H54 (cell line): Measurements from ENCODE around the gene TNNC2.
"Not testable (repeated sequence)": the region's sequence is repeated elsewhere in the genome, so short reads cannot be mapped to it uniquely, and the experiment has no call there.

Source experiments
- DNase-seq: peaks from one replicate; pipeline ENCODE4 v3.0.0; 2011; ENCODE audit warnings: low spot score, mixed read lengths; ENCODE audit not compliant: insufficient read length
- FAIRE-seq: peaks from 3 replicates; lab custom pipeline; 2011; peaks lifted over from hg19 to GRCh38; lab: Jason Lieb, UNC
- POLR2A ChIP-seq: IDR thresholded peaks from 2 replicates; pipeline ENCODE4 v1.6.1; 2011; ENCODE audit warnings: low read depth, mild to moderate bottlenecking, low read length

Gene TNNC2

GRCh38 chr20:45827030-45827652 is at the start of gene TNNC2:
TSS of gene TNNC2 (minus strand) at chr20:45827312. CDS start at chr20:45827248, 64 bp downstream.
- DNase-seq: no peak
- FAIRE-seq: no peak
- TF ChIP-seq POLR2A: no peak

GRCh38 chr20:45874576-45874975 is 47.5 kb upstream of the TNNC2 start:
- FAIRE-seq (no peak), DNase-seq (no peak)
- TF ChIP-seq POLR2A: no peak

- DNase-seq, FAIRE-seq: not testable (repeated sequence)
Observed at GRCh38 chr20:45874104-45874481, 47.0 kb upstream of the TNNC2 start.

GRCh38 chr20:45873409-45874103 is 46.4 kb upstream of the TNNC2 start:
- no peak for TF ChIP-seq POLR2A
- no peak for DNase-seq
- FAIRE-seq: no peak

- no peak for TF ChIP-seq POLR2A
- no peak for DNase-seq
- FAIRE-seq: no peak
Observed at GRCh38 chr20:45872626-45873025, 45.5 kb upstream of the TNNC2 start.

- FAIRE-seq (peak; percentile 36), DNase-seq (peak; percentile 39)
- no peak for TF ChIP-seq POLR2A
Observed at GRCh38 chr20:45867819-45868176, 40.7 kb upstream of the TNNC2 start.

GRCh38 chr20:45867136-45867818 is 40.2 kb upstream of the TNNC2 start:
- FAIRE-seq (no peak), DNase-seq (no peak)

GRCh38 chr20:45866454-45866853 is 39.3 kb upstream of the TNNC2 start:
- no peak for TF ChIP-seq POLR2A
- no peak for FAIRE-seq
- no peak for DNase-seq

More at GRCh38 chr20:45867136-45867818, 40.2 kb upstream of the TNNC2 start:
- TF ChIP-seq POLR2A: no peak

- FAIRE-seq: no peak
- TF ChIP-seq POLR2A: no peak
- DNase-seq: no peak
Observed at GRCh38 chr20:45863543-45864470, 36.7 kb upstream of the TNNC2 start.

- no peak for DNase-seq
- no peak for TF ChIP-seq POLR2A
- no peak for FAIRE-seq
Observed at GRCh38 chr20:45861221-45862075, 34.3 kb upstream of the TNNC2 start.

- no peak for DNase-seq
- FAIRE-seq: no peak
- TF ChIP-seq POLR2A: no peak
Observed at GRCh38 chr20:45860560-45861220, 33.6 kb upstream of the TNNC2 start.

GRCh38 chr20:45859916-45860315 is 32.8 kb upstream of the TNNC2 start:
- DNase-seq: no peak
- TF ChIP-seq POLR2A: no peak
- FAIRE-seq: no peak

GRCh38 chr20:45857882-45858216 is 30.7 kb upstream of the TNNC2 start:
- FAIRE-seq (no peak), DNase-seq (no peak)
- TF ChIP-seq POLR2A: no peak
